ENCODE results near the gene CCDC116.

Gene CCDC116

DNA sequence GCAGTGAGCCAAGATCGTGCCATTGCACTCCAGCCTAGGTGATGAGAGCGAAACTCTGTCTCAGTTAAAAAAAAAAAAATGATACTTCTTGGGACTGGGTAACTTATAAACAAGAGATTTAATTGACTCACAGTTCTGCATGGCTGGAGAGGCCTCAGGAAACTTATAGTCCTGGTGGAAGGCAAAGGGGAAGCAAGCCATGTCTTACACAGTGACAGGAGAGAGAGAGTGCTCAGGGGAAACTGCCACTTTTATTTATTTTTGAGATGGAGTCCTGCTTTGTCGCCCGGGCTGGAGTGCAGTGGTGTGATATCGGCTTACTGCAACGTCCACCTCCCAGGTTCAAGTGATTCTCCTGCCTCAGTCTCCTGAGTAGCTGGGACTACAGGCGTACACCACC lies 17.7 kb downstream of the CCDC116 start:
- TF ChIP-seq ZBTB7A (IDR thresholded peaks at IDR 0.05; ENCODE audit: low read depth) = no peak
- no peak for TF ChIP-seq FOXM1 (IDR thresholded peaks at IDR 0.05; ENCODE audit: borderline replicate concordance, low read depth)
- TF ChIP-seq TCF12 (IDR thresholded peaks at IDR 0.05; ENCODE audit: low read depth) = no peak
- no peak for TF ChIP-seq NFIC (IDR thresholded peaks at IDR 0.05)
- TF ChIP-seq TAF1 (IDR thresholded peaks at IDR 0.05; ENCODE audit: low read depth) = no peak
- no peak for TF ChIP-seq CREB1 (IDR thresholded peaks at IDR 0.05; ENCODE audit: low read depth)
- TF ChIP-seq, protein P1, sequence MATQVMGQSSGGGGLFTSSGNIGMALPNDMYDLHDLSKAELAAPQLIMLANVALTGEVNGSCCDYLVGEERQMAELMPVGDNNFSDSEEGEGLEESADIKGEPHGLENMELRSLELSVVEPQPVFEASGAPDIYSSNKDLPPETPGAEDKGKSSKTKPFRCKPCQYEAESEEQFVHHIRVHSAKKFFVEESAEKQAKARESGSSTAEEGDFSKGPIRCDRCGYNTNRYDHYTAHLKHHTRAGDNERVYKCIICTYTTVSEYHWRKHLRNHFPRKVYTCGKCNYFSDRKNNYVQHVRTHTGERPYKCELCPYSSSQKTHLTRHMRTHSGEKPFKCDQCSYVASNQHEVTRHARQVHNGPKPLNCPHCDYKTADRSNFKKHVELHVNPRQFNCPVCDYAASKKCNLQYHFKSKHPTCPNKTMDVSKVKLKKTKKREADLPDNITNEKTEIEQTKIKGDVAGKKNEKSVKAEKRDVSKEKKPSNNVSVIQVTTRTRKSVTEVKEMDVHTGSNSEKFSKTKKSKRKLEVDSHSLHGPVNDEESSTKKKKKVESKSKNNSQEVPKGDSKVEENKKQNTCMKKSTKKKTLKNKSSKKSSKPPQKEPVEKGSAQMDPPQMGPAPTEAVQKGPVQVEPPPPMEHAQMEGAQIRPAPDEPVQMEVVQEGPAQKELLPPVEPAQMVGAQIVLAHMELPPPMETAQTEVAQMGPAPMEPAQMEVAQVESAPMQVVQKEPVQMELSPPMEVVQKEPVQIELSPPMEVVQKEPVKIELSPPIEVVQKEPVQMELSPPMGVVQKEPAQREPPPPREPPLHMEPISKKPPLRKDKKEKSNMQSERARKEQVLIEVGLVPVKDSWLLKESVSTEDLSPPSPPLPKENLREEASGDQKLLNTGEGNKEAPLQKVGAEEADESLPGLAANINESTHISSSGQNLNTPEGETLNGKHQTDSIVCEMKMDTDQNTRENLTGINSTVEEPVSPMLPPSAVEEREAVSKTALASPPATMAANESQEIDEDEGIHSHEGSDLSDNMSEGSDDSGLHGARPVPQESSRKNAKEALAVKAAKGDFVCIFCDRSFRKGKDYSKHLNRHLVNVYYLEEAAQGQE (IDR thresholded peaks at IDR 0.05; ENCODE audit: low read depth) = no peak
- TF ChIP-seq, protein P2, sequence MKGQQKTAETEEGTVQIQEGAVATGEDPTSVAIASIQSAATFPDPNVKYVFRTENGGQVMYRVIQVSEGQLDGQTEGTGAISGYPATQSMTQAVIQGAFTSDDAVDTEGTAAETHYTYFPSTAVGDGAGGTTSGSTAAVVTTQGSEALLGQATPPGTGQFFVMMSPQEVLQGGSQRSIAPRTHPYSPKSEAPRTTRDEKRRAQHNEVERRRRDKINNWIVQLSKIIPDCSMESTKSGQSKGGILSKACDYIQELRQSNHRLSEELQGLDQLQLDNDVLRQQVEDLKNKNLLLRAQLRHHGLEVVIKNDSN (IDR thresholded peaks at IDR 0.05) = no peak
- TF ChIP-seq YY1 (IDR thresholded peaks at IDR 0.05; ENCODE audit: low read depth) = no peak
- no peak for TF ChIP-seq MAX (IDR thresholded peaks at IDR 0.05)
- no peak for TF ChIP-seq CEBPB (IDR thresholded peaks at IDR 0.05)
- TF ChIP-seq EP300 (IDR thresholded peaks at IDR 0.05; ENCODE audit: borderline replicate concordance) = no peak
- no peak for TF ChIP-seq EGR1 (IDR thresholded peaks at IDR 0.05)
- no peak for TF ChIP-seq RAD21 (IDR thresholded peaks at IDR 0.05; ENCODE audit: low read depth)
- no peak for TF ChIP-seq TEAD4 (IDR thresholded peaks at IDR 0.05)

DNA sequence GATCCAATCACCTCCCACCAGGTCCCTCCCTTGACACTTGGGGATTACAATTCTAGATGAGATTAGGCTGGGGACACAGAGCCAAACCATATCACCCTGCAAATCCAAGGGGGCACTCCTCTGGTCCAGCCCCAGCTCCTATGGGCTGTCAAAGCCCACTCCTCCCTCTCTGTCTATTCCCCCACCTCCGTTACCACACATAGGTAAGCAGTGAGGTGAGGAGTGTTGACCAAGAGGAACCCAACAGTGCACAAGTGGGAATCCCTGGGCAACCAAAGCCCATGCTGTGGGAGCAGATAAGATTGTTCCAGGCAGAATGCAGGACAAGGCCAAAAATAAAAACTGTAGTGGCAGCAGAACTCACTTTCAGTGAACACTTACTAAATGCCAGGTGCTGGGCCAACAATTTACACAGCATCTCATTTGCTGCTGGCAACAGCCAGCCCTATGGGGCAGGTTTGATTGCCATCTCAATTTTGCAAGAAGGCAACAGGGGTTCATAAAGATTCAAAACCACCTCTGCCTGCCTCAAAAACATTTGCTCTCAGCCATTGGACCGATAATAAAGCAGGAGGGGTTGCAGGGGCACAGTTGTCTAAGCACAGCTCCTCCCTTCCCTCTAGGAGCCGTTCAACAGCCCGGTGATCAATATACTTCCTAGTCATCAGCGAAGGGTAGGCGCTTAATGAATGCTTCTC lies 18.4 kb downstream of the CCDC116 start:
- TF ChIP-seq RAD21 (IDR thresholded peaks at IDR 0.05; ENCODE audit: low read depth) (no peak), FOXM1 (IDR thresholded peaks at IDR 0.05; ENCODE audit: borderline replicate concordance, low read depth) (no peak)
- TF ChIP-seq, protein P2 (IDR thresholded peaks at IDR 0.05) = no peak

GRCh38 chr22:21651521-21652009 lies 19.0 kb downstream of the CCDC116 start:
- no peak for TF ChIP-seq TEAD4 (IDR thresholded peaks at IDR 0.05)
- TF ChIP-seq EP300 (IDR thresholded peaks at IDR 0.05; ENCODE audit: borderline replicate concordance) = no peak
- peak; percentile 11; the same call in 1 of the 2 replicates for TF ChIP-seq ZBTB7A (IDR thresholded peaks at IDR 0.05; ENCODE audit: low read depth)

DNA sequence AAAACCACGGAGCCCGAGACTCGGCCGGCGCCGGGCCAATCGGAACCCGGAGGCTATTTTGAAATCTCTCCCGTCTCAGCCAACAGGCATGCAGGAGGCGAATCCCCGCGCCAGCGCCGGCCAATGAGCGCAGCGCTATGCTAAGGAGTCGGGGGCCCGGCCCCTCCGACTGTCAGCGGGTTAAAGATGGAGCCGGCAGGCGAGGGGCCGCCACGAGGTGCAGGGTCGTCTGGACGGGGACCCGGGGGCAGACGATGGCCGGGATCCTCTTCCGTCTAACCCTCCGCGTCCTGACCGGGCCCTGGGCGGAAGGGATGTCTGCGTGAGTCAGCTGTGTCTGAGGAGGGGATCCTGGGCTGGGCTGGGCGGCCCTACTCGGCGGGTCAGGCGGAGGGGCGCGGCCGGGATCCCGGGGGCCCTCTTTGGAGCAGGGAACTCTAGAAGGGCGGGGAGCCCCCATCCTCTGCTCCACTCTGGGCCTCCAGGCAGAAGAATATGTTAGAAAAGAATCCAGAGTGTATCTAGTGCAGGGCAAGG lies 19.5 kb downstream of the CCDC116 start:
- TF ChIP-seq TAF1 (IDR thresholded peaks at IDR 0.05; ENCODE audit: low read depth) (peak; percentile 75), MAX (IDR thresholded peaks at IDR 0.05) (peak; percentile 88), NFIC (IDR thresholded peaks at IDR 0.05) (no peak), CEBPB (IDR thresholded peaks at IDR 0.05) (peak; percentile 60; the same call in 1 of the 2 replicates), ZBTB7A (IDR thresholded peaks at IDR 0.05; ENCODE audit: low read depth) (peak; percentile 89; the same call in 1 of the 2 replicates), EGR1 (IDR thresholded peaks at IDR 0.05) (no peak), YY1 (IDR thresholded peaks at IDR 0.05; ENCODE audit: low read depth) (peak; percentile 84), FOXM1 (IDR thresholded peaks at IDR 0.05; ENCODE audit: borderline replicate concordance, low read depth) (peak; percentile 76), TCF12 (IDR thresholded peaks at IDR 0.05; ENCODE audit: low read depth) (no peak)
- TF ChIP-seq, protein P2 (IDR thresholded peaks at IDR 0.05) = 0 out of 2 replicates have a peak, but pooled peaks have one; percentile 20

- TF ChIP-seq MAX (IDR thresholded peaks at IDR 0.05) (no peak), ZBTB7A (IDR thresholded peaks at IDR 0.05; ENCODE audit: low read depth) (no peak; the same call in none of the 2 replicates), CREB1 (IDR thresholded peaks at IDR 0.05; ENCODE audit: low read depth) (no peak), YY1 (IDR thresholded peaks at IDR 0.05; ENCODE audit: low read depth) (no peak), TEAD4 (IDR thresholded peaks at IDR 0.05) (no peak), EGR1 (IDR thresholded peaks at IDR 0.05) (no peak), TAF1 (IDR thresholded peaks at IDR 0.05; ENCODE audit: low read depth) (no peak), RAD21 (IDR thresholded peaks at IDR 0.05; ENCODE audit: low read depth) (no peak), CEBPB (IDR thresholded peaks at IDR 0.05) (no peak), EP300 (IDR thresholded peaks at IDR 0.05; ENCODE audit: borderline replicate concordance) (no peak)
- TF ChIP-seq, protein P1 (IDR thresholded peaks at IDR 0.05; ENCODE audit: low read depth) = no peak
These were observed 20.3 kb downstream of the CCDC116 start for GRCh38 chr22:21652547-21653545.

Data from Ishikawa (cell line).